ENCODE measurements around the gene HS6ST1.

Gene HS6ST1

GRCh38 chr2:128347701-128348539 is 29.3 kb upstream of the HS6ST1 start:
- DNase-seq: no peak

DNA sequence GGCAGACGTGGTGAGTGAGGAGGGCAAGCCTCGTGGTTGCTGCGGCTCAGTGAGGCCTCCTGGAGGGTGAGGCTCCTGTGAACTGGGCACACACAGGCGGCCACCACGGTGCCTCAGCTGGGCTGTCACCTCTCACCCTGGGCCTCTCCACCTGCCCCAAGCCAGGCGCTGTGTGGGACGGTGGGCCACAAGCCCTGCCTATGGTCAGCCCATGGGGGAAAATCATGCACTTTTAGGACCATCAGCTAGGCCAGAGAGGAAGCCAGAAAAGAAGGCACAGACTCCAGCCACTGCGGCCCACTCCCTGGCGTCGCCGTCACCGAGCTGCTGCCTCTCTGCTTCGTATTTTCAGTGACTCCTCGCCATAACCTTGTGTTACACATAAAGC is 28.5 kb upstream of the HS6ST1 start:
- DNase-seq: no peak

- DNase-seq: no peak
Measured at GRCh38 chr2:128346291-128347170, 27.9 kb upstream of the HS6ST1 start.

- no peak for DNase-seq
Measured at GRCh38 chr2:128345436-128346165, 26.9 kb upstream of the HS6ST1 start.

DNA sequence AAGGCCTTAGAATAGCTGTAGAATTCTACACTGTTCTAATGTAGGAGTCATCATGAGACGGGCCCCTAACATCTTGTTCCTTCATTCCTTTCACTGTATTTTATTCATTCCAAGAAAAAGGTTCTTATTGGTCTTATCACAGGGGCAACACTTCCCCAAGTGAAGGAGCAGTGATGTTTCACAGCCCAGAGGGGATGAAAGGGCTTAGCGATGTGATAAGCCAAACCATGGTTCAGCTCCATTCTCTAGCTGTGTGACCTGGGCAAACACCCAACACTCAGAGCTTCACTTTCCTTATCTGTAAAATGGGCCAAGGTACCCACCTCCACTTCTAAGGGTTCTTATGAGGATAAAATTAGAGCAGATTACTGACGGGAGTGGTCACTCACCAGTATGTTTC is 25.4 kb upstream of the HS6ST1 start:
- DNase-seq: no peak

- DNase-seq: no peak
Measured at GRCh38 chr2:128343459-128343858, 24.8 kb upstream of the HS6ST1 start.

DNA sequence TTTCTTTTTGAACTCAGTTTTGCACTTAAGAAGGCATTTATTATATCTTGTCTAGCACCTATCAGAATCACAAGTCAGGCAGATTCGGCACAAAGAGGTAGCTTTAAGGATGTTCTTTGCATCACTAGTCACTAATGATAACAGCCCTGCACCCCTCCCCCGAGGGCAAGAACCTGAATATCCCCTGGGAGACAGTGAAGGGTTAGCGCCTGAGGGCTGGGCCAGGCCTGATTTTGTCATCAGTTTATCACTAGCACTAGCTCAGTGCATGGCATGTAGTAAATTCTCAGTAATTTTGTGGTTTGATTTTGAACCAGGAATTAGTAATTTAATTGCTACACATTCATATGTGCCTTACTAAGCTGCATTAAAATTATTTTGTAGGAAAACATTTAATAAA is 23.9 kb upstream of the HS6ST1 start:
- no peak for DNase-seq

DNA sequence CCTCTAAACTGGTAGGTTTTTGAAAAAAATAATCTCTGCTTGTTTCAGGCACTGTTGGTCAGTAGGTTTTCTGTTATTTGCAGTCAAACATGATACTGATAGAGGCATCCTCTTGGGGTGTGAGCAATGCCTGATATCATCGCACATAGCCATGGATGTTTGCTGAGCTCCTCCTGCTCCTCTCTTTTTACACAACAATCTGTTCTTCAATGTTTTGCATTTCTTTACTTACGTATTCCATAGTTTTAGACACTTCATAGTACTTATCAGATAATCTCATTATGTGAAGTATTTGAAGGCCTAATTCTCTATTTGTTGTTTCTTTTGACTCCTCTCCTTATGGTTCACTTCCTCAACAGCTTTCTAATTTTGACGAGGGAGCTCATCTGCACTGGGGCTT is 23.0 kb upstream of the HS6ST1 start:
- no peak for DNase-seq

DNA sequence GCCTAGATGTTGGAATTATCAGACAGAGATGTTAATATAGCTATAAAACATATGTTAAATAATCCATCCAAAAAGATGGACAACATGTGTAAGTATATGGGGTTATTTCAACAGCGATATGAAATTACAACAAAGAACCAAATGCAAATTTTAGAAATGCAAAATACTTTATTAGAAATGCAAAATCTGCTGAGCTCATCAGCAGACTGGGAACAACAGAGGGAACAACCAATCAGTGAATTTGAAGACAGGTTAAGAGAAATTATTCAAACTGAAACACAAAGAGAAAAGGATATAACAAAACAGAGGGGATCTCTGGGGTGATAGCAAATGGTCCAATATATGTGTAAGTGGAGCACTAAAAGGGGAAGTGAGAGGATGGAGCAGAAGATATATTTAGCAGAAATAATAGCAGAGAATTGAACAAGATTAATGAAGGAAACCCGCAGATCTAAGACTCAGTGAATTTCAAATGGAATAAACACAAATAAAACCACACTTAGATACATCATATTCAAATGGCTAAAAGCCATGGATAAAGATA is 13.5 kb upstream of the HS6ST1 start:
- no peak for DNase-seq

- DNase-seq: no peak
Measured at GRCh38 chr2:128330583-128330982, 11.9 kb upstream of the HS6ST1 start.

- no peak for DNase-seq
Measured at GRCh38 chr2:128329607-128330006, 10.9 kb upstream of the HS6ST1 start.

GRCh38 chr2:128327180-128327964 is 8.7 kb upstream of the HS6ST1 start:
- no peak for DNase-seq

- DNase-seq: no peak
Measured at GRCh38 chr2:128326346-128326745, 7.7 kb upstream of the HS6ST1 start.

- no peak for DNase-seq
Measured at GRCh38 chr2:128325611-128326181, 7.0 kb upstream of the HS6ST1 start.

- DNase-seq: no peak
Measured at GRCh38 chr2:128324897-128325410, 6.3 kb upstream of the HS6ST1 start.

- no peak for DNase-seq
Measured at GRCh38 chr2:128324008-128324896, 5.6 kb upstream of the HS6ST1 start.

GRCh38 chr2:128323555-128323931 is 4.9 kb upstream of the HS6ST1 start:
- DNase-seq: no peak

DNA sequence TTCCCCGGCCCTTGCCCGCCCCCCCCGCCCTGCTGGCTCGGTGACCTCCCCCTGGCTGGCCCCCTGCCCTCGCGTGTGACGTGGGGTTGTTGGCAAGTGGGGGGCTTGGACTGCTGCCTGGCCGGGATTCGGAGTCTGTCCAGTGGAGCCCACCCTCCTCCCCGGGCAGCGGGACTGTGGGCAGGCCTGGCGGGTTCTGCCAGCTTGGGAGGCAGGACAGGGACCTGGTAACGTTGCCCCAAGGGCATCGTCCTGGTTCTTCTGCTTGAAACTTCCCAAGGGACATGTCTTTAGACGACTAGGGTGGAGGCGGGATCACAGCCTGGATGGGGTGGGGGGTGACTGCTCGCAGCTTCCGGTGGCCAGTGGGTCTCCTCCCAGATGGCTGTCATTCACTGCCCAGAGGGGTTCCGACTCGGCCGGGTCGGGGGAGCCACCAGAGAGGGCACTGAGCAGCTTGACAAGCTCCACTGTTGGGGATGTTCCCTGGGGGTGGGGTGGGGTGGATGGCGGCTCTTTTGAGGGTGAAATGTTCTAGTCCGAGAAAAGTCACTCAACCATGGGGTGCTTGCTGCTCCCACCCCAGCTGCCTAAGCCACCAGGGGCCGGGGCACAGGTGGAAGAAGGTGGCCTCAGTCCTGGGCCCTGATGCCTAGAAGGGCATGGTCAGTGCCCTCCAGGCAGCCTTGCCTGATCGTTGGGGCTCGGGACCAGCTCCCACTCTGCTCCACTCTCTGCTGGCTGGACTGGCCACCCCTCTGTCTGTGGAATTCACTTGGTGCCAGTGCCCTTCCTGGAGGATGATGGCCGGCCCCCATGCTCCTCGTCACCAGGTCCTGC is 4.3 kb upstream of the HS6ST1 start:
- no peak for DNase-seq
